SK-N-SH treated with all-trans-retinoic acid at 6 μM for 48 hours (cell line): ENCODE results near the gene PIGU.

Source experiments
- ATAC-seq: fragments of 200-7000 bp; cut with Tn5 transposase; 3 replicates; pipeline ENCODE4 v1.9.1; 2020; ENCODE audit warnings: mild to moderate bottlenecking, moderate library complexity
- ARNTL ChIP-seq: fragments of 450-650 bp; formaldehyde crosslinking; IDR thresholded peaks from 2 replicates; pipeline ENCODE4 v1.5.0; 2020; ENCODE audit warnings: low read depth, mild to moderate bottlenecking, moderate library complexity, borderline replicate concordance
- BACH2 ChIP-seq: fragments of 250-450 bp; sonication (Bioruptor Pico); IDR thresholded peaks from 2 replicates; pipeline ENCODE4 v1.9.0; 2021; ENCODE audit warnings: mild to moderate bottlenecking, borderline replicate concordance
- CREB5 ChIP-seq: fragments of 250-450 bp; sonication (Bioruptor Pico); IDR thresholded peaks from 2 replicates; pipeline ENCODE4 v1.5.1; 2020; ENCODE audit warnings: low read depth, mild to moderate bottlenecking, moderate library complexity
- ESRRG ChIP-seq: fragments of 250-450 bp; sonication (Bioruptor Pico); IDR thresholded peaks from 2 replicates; pipeline ENCODE4 v1.6.1; 2021; ENCODE audit warnings: mild to moderate bottlenecking
- GLIS3 ChIP-seq: fragments of 250-450 bp; sonication (Bioruptor Pico); IDR thresholded peaks from 2 replicates; pipeline ENCODE4 v1.5.0; 2020; ENCODE audit warnings: mild to moderate bottlenecking, moderate library complexity
- ISL1 ChIP-seq: fragments of 250-450 bp; sonication (Bioruptor Pico); IDR thresholded peaks from 2 replicates; pipeline ENCODE4 v2.1.2; 2022; ENCODE audit warnings: mild to moderate bottlenecking, moderate library complexity
- OSR1 ChIP-seq: fragments of 250-450 bp; sonication (Bioruptor Pico); IDR thresholded peaks from 2 replicates; pipeline ENCODE4 v1.8.0; 2022; ENCODE audit warnings: moderate library complexity, mild to moderate bottlenecking, inconsistent platforms
- PATZ1 ChIP-seq: fragments of 250-450 bp; sonication (Bioruptor Pico); IDR thresholded peaks from 2 replicates; pipeline ENCODE4 v1.8.0; 2020; ENCODE audit warnings: mild to moderate bottlenecking, moderate library complexity, borderline replicate concordance
- POU6F1 ChIP-seq: fragments of 250-450 bp; sonication (Bioruptor Pico); IDR thresholded peaks from 2 replicates; pipeline ENCODE4 v1.8.0; 2021; ENCODE audit warnings: low read depth, mild to moderate bottlenecking, moderate library complexity, borderline replicate concordance
- PPARA ChIP-seq: fragments of 250-450 bp; sonication (Bioruptor Pico); IDR thresholded peaks from 2 replicates; pipeline ENCODE4 v1.5.0; 2020; ENCODE audit warnings: mild to moderate bottlenecking, borderline replicate concordance
- RARB ChIP-seq: fragments of 250-450 bp; sonication (Bioruptor Pico); IDR thresholded peaks from 2 replicates; pipeline ENCODE4 v1.8.0; 2021; ENCODE audit warnings: mild to moderate bottlenecking, moderate library complexity
- TCF4 ChIP-seq: fragments of 250-450 bp; sonication (Bioruptor Pico); IDR thresholded peaks from 2 replicates; pipeline ENCODE4 v1.8.0; 2021; ENCODE audit warnings: mild to moderate bottlenecking, moderate library complexity, borderline replicate concordance
- TSHZ2 ChIP-seq: fragments of 250-450 bp; sonication (Bioruptor Pico); IDR thresholded peaks from 2 replicates; pipeline ENCODE4 v1.5.0; 2020; ENCODE audit warnings: mild to moderate bottlenecking, moderate library complexity
- ZC3H10 ChIP-seq: fragments of 250-450 bp; sonication (Bioruptor Pico); IDR thresholded peaks from 2 replicates; pipeline ENCODE4 v1.5.1; 2021; ENCODE audit warnings: mild to moderate bottlenecking, moderate library complexity
- ZFP3 ChIP-seq: fragments of 250-450 bp; sonication (Bioruptor Pico); IDR thresholded peaks from 2 replicates; pipeline ENCODE4 v1.5.0; 2020; ENCODE audit warnings: mild to moderate bottlenecking, moderate library complexity
- ZFP30 ChIP-seq: fragments of 450-650 bp; formaldehyde crosslinking; IDR thresholded peaks from 2 replicates; pipeline ENCODE4 v1.5.0; 2022; ENCODE audit warnings: mild to moderate bottlenecking, moderate library complexity
- ZNF565 ChIP-seq: fragments of 450-650 bp; formaldehyde crosslinking; conservative IDR thresholded peaks from 2 replicates; pipeline ENCODE4 v1.5.0; 2020; ENCODE audit warnings: low read depth, mild to moderate bottlenecking, moderate library complexity

The PIGU gene

GRCh38 chr20:34538671-34539123 lies 138.2 kb downstream of the PIGU start (continued):
- no peak for TF ChIP-seq TSHZ2 (CRISPR knock-in tag)

- no peak for TF ChIP-seq ISL1 (CRISPR knock-in tag)
- no peak for ATAC-seq
Observed at GRCh38 chr20:34537651-34538050, 139.2 kb downstream of the PIGU start.

- TF ChIP-seq ESRRG: no peak
- no peak for TF ChIP-seq POU6F1 (CRISPR knock-in tag)
- TF ChIP-seq TCF4 (CRISPR knock-in tag): no peak
- TF ChIP-seq ZNF565 (CRISPR knock-in tag): no peak
- peak; percentile 41; the same call in 2 of the 3 replicates for ATAC-seq
Observed at GRCh38 chr20:34536798-34537394, 140.0 kb downstream of the PIGU start.

GRCh38 chr20:34535857-34536256 lies 141.0 kb downstream of the PIGU start:
- ATAC-seq: no peak
- TF ChIP-seq TSHZ2 (CRISPR knock-in tag) (no peak), ZFP30 (no peak), RARB (CRISPR knock-in tag) (no peak), ARNTL (CRISPR knock-in tag) (no peak), ESRRG (no peak), PATZ1 (CRISPR knock-in tag) (no peak), CREB5 (CRISPR knock-in tag) (no peak), ZFP3 (CRISPR knock-in tag) (no peak), ZC3H10 (CRISPR knock-in tag) (no peak), GLIS3 (CRISPR knock-in tag) (no peak), OSR1 (no peak), POU6F1 (CRISPR knock-in tag) (no peak), PPARA (CRISPR knock-in tag) (no peak), BACH2 (CRISPR knock-in tag) (no peak)
